GM18861 (cell line): ENCODE data around the gene N4BP2.
A peak's percentile ranks its signal among the peaks of the same experiment; 100 is the strongest.

Experiments
- ATAC-seq: cut with Tn5 transposase; IDR thresholded peaks from one replicate; pipeline ENCODE4 v1.9.1; 2021; ENCODE audit not compliant: unreplicated experiment

Gene N4BP2

DNA sequence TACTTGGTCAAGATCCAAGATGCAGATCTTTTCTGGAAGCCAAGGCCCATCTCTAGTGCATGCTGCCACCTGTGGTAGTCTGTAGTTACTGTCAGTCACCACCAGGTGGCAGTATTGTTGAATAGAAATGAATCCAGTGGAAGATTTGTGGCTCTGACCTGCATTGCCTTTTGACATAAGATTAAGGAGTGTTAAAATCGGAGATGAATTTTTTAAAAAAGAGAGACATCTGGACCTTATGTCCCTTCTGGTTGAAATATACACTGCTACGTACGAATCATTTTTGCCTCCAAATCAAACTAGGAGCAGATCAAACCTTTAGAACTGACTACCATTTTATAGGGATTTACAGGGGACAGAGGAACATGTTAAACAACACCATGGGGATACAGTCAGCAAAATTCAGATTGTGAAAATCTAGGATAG is 93.3 kb downstream of the N4BP2 start:
- peak; percentile 81 for ATAC-seq

GRCh38 chr4:40150932-40151331 is 94.3 kb downstream of the N4BP2 start:
- ATAC-seq: no peak

GRCh38 chr4:40152637-40153036 is 96.0 kb downstream of the N4BP2 start:
- ATAC-seq: no peak

DNA sequence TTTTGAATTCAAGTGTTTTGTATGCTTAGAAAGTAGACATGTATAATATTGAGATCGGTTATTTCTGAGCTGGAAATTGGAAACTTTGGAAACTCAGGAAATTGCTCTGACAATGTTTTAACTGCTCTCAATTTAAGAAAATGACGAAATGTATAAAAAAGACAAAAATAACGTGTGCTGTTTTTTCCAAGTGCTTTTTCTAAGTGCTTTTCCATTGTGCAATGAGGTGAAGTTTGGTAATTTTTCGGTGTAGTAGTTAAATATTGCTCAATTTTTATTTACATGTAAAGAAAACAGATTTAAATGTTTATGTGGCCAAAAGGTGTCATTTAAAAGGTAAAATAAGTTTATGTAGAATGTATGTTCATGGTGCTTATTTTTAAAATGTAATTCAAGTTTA is 100.8 kb downstream of the N4BP2 start:
- ATAC-seq: no peak

GRCh38 chr4:40160258-40160657 is 103.6 kb downstream of the N4BP2 start:
- ATAC-seq: no peak

DNA sequence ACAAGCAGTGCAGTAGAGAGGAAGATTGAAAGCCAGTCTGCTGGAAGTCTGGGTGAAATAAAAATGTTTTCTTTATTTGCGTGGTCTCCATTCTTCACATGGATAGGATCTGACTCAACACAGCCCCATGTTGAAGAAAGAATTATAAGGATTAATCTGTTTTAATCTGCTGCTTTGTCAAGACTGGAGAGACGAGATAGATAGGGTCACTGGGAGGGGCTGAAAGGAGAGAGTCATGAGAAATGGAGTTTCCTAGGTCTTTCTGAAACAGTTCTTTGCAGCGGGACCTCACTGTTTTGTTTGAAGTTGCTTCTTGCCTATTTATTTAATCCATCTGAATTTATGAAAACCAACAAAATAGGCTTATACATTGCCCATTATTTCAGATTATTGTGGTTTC is 107.8 kb downstream of the N4BP2 start:
- ATAC-seq: no peak

DNA sequence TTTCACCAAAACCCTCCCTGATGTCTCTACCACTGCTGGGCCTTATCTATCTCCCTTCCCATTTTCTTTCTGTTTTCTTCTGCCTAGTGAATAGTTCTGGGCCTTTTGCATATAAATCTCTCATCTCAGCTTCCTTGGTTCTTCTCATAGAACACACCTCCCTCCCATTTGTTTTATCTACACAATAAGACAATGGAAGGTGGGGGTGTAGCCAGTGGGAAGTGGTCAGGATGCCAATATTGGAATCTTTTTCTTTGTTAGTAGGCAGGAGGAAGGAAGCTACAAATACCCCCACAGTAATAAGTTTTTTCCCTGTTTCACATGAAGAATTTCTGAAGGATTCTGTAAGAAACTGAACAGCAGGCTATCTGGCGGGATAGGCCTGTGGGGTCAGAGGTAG is 109.3 kb downstream of the N4BP2 start:
- no peak for ATAC-seq

DNA sequence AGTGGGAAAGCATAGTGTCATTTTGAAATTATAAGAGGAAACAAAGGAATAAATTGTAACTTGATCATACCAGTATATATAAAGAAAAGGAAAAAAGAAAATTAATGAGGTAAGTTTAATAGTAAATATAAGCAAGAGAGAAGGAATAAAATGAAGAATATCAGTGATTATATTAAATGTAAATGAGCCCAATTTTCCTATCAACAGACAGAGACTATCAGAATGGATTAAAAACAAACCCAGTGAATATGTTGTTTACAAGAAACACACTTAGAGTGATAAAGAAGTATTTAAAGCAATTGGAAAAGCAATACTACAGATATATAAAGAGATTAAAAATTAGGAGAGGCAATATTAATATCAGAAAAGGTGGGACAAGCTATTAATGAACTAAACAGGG is 111.4 kb downstream of the N4BP2 start:
- ATAC-seq: no peak

DNA sequence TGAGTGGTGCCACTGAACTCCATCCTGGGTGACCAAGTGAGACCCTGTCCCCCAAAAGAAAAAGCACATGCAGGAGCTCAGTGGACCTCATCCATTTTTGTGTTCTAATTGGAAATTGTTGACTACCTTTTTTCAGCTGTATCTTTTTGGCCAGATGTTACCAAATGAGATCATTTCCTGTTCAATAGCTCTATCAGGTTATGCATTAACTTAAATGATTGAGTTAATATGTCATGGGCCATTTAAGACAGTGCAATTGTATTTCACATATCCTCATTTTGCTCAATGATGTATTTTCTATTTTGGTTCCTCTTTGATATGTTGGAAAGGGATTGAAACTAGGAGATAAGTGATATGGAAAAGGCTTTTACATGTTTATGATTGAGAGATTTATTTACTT is 113.9 kb downstream of the N4BP2 start:
- peak; percentile 75 for ATAC-seq

DNA sequence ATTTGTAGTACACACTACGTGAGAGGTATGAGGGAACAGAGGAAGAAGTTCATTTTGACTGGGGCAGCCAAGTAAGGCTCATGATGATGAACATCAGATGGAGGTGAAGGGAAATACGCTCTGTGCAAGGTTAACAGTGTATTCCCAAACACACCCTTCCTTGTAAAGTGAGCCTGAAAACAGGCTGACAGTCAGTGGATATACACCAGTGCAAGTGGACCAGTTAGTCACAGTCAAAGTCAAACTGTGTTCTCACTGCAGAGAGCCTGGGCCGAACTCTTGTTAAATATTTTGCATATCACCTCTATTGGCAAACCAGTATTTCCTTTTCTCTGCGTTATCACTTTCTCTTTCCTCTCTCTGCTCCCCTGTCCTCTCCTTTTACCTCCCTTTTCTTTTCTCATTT is 116.8 kb downstream of the N4BP2 start:
- ATAC-seq: peak; percentile 72

GRCh38 chr4:40176602-40177001 is 120.0 kb downstream of the N4BP2 start:
- ATAC-seq: no peak

DNA sequence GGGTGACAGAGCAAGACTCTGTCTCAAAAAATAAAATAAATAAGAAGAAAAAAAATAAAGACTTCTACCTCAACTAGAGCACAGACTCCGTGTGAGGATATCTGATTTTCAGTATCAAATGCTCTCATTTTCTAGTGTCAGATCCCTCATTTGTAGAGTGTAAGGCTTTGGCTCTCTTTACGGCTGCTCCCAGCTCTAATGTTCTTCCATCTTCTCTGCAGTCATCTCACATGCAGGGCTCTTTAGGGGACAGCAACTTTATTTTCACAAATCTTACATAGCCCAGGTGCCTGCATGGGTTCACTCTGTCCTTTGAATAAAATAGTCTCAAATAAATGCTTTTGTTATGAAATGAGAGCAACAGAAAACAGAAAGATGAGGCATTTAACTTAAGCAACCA is 120.9 kb downstream of the N4BP2 start:
- ATAC-seq: no peak

DNA sequence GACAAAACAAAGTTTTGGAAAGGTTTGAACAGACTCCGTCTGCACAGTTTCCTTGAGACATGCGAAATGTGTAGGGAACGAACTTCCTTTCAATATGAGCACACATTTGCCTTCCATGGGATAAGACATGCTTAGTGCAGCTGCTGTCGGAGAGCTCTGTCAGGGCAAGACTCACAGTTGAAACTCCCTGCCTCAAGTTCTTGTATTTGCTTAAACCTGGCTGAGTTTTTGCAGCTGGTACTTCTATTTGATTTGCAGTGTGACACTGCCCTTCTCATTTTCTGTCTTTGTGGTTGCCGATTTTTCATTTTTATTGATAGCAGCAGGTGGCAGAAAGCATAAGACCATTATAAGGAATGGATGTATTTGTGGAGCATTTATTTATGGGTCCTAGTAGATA is 122.0 kb downstream of the N4BP2 start:
- ATAC-seq: no peak

GRCh38 chr4:40179360-40179759 is 122.7 kb downstream of the N4BP2 start:
- ATAC-seq: no peak

DNA sequence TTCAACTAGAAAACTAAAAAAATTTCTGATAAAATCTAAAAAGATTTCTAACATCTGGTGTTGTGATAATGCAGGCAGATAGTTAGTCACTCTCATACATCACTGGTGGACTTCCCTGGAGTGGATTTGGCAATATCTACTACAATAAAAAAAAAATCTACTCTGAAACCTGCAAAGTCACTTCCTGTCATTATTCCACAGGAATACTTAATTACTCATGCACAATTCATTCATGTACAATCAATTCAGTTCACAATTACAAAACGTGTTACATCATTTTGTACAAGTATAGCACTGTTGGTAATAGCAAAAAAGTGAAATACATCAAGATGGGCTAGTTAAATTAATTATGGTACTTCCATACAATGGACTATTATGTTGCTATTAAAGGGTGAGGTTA is 123.7 kb downstream of the N4BP2 start:
- no peak for ATAC-seq

GRCh38 chr4:40182001-40182400 is 125.4 kb downstream of the N4BP2 start:
- no peak for ATAC-seq

- no peak for ATAC-seq
Observed at GRCh38 chr4:40182954-40183353, 126.3 kb downstream of the N4BP2 start.

- ATAC-seq: no peak
Observed at GRCh38 chr4:40183615-40184411, 127.2 kb downstream of the N4BP2 start.

DNA sequence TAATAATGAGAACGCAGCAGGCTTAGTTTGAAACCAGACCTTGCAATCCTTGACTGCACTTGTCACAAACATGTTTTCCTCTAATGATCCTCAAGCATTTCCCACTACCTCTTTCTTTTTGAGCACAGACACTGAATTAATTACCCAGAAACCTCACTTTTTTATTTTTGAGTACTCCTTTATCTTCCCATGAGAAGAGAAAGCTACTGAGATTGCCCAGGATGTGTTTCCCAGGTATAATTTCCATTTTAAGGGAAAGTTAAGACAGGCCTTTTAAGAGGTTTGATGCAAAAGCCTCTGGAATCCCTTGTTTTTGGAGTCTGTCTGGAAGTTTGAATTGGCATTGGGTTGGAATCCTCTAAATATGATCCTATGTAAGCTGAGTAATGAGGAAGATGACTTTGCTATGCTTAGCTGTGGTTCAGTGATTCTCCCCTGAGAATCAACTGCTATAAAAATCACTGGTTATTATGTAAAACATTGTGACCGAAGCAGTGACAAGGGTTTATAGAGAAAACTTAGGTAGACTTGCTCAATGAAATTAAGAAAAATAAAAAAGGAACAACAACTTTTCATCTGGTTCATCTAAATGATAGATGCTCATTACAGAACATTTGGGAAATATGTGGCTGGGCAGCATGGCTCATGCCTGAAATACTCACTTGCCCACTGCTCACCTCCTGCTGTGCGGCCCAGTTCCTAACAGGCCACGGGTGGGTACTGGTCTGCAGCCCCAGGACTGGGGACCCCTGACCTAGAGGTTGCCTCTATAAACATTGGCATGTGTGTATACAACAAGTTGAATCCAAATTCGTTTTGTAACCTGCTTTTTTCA is 129.4 kb downstream of the N4BP2 start:
- ATAC-seq: peak; percentile 55

DNA sequence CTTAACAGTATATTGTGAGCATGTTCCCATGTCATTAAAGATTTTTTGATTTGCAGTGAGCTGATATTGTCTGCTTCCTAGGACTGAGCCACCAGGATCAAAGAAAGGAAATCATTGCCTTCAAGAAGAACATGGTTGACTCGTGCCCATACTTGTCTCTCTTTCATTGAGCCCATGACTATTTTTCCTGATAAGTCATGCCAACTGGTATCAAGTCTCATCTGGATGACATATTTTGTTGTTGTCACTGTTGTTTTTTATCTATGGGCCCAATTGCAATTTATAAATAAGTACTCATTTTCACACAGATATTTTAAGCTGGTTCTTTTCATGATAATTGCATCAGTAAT is 130.0 kb downstream of the N4BP2 start:
- ATAC-seq: no peak

- no peak for ATAC-seq
Observed at GRCh38 chr4:40187386-40187906, 130.8 kb downstream of the N4BP2 start.

DNA sequence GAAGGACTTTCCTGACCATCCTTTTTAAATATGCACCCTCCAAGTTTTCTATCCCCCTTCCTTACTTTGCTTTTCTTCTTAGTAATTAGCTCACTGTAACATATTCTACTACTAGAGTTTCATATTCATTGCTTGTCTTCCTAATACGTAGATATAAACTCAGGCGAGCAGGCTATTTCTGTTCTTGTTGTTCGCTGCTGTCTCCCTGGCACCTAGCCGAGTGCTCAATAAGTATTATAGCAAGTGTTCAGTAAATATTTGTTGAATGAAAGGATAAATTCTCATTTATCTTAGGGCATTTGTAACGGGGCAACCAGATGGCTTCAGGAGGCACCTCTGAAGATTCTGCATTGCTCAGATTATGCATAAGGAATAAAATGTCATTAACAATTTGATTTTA is 133.4 kb downstream of the N4BP2 start:
- no peak for ATAC-seq
